GM19463 (cell line): ENCODE results near the gene AMY2A.
"Not testable (repeated sequence)": the region's sequence is repeated elsewhere in the genome, so short reads cannot be mapped to it uniquely, and the experiment has no call there.

Experiments used
- ATAC-seq: cut with Tn5 transposase; IDR thresholded peaks from one replicate; pipeline ENCODE4 v1.9.1; 2021; ENCODE audit warnings: mild to moderate bottlenecking, moderate library complexity; ENCODE audit not compliant: unreplicated experiment

The AMY2A gene

DNA sequence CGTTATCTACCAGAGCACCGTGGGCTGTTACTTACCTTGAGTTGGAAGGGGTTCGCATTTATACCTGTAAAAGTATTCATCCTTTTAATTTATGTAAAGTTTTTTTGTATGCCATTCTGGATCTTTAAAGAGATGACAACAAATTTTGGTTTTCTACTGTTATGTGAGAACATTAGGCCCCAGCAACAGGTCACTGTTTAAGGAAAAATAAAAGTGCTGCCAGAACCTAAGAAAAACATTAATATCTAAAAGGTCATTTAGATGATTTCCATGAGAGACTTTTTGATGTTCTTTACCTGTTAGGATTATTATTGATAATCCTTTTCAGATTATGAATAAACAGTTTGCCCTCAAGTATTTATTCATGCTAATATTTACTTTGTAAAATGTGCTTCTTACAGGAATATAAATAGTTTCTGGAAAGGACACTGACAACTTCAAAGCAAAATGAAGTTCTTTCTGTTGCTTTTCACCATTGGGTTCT, at the start of gene AMY2A:
Gene AMY2A, plus strand, starts transcription at position 434 of the 484 bp plus-strand sequence. Its CDS starts 14 bp downstream, at position 448.
- not testable (repeated sequence) for ATAC-seq

DNA sequence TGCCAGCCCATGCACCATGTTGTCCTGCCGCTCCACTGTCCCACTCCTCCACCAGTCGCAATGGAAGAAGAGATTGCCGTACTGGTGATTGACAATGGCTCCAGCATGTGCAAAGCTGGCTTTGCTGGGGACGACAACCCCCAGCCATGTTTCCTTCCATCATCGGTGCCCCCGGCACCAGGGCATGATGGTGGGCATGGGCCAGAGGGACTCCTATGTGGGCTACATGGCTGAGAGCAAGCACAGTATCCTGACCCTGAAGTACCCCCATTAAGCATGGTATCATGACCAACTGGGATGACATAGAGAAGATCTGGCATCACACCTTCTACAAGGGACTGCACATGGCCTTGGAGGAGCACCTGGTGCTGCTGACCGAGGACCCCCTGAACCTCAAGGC, 47.7 kb upstream of the AMY2A start:
- no peak for ATAC-seq

DNA sequence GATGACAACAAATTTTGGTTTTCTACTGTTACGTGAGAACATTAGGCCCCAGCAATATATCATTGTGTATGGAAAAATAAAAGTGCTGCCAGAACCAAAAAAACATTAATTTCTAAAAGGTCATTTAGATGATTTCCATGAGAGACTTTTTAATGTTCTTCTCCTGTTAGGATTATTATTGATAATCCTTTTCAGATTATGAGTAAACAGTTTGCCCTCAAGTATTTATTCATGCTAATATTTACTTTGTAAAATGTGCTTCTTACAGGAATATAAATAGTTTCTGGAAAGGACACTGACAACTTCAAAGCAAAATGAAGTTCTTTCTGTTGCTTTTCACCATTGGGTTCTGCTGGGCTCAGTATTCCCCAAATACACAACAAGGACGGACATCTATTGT, 45.9 kb upstream of the AMY2A start, which contains the start of gene AMY2B:
Gene AMY2B, plus strand, starts transcription at position 301 of the 400 bp plus-strand sequence. Its CDS starts 14 bp downstream, at position 315.
- ATAC-seq = not testable (repeated sequence)

DNA sequence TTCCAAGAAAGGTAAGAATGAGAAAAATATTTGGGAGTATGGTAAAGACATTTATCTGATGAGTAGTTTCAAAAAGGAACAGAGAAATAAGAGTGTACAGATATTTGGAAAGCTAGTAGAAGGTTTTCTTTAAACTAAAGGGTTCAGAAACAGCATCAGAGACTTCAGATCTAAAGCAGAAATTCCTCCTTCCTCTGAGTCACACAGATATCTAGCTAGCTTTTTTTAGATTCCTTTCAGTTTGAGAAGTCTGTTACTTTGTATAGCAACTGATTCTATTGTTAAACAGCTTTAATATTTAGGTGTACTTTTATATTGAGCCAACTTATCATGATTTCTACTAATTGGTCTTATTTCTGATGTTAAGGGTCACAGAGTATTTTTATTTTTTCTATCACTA, 41.2 kb upstream of the AMY2A start:
- ATAC-seq = no peak

DNA sequence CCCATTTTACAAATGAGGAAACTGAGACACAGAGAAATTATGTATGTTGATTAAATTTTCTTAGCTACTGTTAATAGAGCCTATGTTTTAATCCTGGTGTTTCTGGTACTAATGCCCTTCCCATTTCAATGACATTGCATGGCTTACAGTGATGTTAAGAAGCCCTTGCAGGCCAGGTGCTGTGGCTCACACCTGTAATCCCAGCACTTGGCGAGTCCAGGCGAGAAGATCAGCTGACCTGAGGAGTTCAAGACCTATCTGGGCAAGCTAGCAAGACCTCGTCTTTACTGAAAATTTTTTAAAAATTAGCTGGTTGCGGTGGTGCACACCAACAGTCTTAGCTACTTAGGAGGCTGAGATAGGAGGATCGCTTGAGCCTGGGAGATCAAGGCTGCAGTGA, 40.4 kb upstream of the AMY2A start:
- ATAC-seq = not testable (repeated sequence)

DNA sequence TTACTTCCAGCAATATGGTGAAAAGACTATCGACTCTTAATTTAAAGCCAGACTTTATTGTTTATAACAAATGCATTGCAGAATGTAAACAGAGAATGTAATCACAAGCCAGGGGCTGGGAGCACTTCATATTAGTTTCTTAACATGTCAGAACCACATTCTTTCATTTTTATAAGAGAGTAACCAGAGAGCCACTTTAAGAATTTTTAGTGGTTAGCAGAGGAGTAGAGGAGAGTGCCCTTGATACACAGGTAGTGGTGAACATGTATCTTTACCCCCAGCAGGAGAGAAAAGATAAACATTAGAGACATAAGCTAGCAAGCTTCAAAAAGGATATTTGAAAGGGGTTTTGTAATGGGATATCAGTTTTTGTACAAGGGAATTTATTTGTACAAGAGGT, 34.8 kb upstream of the AMY2A start:
- ATAC-seq = no peak

DNA sequence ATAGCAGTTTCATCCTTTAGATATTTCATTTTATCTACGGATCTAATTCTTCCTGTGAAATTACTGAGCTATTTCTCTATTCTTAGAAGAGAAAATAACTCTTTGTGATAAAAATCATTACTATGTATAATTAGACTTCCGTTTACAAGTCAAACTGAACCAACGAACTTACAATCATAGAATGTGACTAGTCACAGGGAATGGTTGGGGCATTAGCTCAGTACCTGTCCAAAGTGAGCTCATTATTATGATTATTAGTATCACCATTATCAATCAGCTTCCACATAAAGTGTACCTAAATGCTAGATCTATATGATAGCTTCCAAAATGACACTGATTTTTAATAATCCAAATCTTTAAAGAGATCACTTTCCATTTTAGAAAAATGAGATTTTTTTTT, 33.3 kb upstream of the AMY2A start:
- ATAC-seq = no peak

DNA sequence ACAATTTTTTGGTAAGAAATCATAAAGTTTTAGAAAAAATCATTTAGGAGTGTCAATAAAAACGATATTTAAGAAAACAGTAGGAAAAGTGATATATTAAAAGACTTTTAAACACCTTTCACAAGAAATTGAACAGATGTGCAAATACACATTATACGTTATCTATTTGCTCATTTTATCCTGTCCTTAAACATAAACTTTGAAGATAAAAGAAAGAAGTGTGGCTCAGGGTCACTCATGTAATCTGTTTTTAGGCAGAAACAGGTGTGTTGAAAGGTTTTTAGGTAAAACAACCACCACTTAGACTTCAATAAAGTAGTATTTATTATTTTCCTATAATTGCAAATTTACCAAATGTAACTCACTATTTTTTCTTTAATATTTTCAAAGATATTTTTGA, 32.7 kb upstream of the AMY2A start:
- no peak for ATAC-seq

DNA sequence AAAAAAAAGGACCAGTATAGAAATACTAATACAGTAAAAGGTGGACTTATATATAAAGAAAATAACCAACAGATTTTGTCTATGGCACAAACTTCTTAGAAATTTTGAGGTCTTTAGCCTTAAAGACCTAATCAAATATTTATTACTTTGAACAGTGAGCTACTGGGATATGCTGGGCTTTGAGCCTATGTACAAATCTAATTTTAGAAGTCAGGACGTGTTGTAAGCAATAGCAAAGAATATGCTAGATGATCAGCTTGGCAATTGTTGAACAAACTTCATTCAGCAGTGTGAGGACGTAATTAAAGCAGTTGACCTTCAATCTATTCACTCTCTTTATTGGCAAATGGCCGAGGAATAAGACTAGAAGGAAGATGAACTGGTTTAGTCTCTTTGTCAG, 14.5 kb upstream of the AMY2A start:
- ATAC-seq = not testable (repeated sequence)

DNA sequence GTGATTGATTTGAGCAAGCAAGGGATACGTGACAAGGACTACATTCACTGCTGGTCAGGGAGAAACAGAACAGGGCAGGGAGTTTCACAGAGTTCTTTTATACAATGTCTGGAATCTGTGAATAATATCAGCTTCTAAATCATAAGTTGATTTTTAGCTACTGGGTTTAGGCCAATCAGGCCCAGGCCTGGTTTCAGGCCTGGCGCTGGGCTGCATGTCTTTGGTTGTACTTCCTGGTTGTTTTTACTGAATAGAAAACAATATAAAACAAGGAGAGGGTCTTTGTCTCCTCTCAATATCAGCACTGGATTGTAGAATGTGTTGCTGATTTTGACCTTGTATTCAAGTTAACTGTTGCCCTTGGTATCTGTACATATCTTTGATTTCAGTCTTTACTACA, 865 bp upstream of the AMY2A start:
- ATAC-seq = no peak

DNA sequence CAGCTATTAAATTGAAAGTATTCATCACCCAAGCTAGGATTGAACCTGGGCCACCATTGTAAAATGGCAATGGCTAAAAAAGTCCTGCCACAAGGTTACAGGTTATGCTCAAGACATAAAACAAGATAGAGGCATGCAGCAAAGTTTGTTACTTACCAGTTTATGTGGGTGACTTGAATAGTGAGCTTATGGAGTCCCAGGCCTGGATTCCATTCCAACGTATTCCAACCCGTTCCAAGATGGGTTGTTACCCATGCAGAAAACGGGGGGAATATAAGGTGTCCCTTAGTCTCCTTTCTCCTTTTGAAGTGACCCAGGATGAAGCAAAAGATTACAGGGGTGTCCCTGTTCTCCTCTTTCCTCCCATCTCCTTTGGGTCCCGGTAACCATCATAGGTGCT, 10.2 kb downstream of the AMY2A start:
- not testable (repeated sequence) for ATAC-seq

DNA sequence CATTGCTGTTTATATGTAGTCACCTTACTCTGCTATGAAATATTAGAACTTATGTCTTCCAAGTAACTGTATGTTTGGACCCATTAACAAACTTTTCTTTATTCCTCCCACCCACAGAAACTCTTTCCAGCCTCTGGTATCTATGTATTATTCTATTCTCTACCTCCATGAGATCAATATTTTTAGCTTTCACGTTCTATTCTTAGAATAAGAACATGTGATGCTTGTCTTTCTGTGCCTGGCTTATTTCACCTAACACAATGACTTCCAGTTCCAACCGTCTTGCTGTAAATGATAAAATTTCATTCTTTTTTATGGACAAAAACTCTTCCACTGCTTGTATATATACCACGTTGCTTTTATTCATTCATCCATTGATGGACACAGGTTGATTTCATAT, 24.0 kb downstream of the AMY2A start:
- ATAC-seq = not testable (repeated sequence)

DNA sequence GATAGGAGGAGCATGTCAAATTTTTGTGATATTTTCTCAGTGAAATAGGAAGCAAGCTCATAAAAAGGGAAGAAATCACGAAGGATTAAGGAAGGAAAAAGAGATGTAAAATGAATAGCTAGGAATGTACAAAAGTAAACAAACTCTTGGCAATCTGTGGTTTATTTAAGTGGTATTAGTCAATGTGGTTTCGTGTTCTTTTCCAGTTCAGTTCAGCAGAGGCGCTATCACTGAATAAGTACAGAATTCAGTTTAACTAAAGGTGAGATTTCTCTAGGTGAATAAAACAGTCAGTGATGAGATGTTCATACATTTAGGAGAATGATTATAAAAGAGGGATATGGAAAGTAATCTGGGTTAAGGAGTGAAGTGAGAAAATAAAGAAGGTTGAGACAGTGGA, 26.7 kb downstream of the AMY2A start:
- not testable (repeated sequence) for ATAC-seq

DNA sequence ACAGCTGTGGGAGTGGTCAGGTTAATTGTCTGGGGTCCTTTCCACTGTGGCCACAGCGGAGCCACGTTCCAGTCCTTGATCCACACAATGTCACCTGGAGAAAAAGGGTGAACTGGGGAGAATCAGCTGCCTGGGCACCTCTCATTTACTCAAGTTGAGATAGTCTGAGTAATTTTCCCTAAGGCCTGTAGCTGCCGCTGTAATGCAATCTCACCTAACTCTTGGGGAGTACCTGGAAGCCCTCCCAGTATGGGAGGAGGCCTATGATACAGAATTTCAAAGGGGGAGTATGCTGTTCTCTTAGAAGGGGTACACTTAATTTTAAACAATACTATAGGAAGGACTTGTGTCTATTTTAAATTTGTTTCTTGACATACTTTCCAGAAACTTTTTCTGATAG, 33.1 kb downstream of the AMY2A start:
- not testable (repeated sequence) for ATAC-seq

DNA sequence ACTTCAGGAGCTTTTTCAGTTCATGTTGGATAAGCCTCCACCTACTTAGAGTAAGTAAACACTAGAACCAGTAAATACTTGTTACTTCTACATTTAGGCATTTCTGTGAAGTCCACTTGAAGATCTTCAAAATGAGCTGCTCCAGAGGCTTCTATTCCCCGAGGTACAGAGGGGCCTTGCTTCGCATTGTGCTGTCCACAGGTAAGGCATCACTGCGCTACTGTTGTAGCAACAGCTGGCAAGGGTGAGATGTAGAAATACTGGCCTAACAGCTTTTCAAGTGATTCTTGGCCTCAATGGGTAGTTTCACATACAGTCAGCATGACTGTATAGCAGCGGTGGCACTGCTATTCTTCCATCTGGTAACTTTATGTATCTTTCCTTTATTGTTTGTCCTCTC, 33.7 kb downstream of the AMY2A start:
- ATAC-seq = not testable (repeated sequence)

DNA sequence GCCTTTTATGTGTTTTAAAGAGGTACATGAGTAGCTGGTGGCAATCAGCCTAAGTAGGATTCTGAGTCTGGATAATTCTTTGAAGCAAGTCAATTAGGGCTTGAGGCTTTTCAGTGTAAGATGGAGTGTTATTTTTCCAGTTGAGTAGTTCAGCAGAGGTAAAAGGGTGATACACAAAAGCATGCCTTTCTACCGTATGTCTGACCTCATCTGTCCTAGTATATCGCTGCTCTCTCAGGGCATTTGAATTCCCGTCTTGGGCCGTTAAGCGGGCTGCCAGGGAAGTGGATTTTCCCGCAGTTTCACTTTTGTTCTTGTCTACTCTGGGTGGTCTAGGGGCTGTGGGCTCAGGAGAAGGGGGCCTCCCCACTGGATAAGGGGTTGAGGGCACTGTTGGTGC, 36.9 kb downstream of the AMY2A start:
- not testable (repeated sequence) for ATAC-seq

DNA sequence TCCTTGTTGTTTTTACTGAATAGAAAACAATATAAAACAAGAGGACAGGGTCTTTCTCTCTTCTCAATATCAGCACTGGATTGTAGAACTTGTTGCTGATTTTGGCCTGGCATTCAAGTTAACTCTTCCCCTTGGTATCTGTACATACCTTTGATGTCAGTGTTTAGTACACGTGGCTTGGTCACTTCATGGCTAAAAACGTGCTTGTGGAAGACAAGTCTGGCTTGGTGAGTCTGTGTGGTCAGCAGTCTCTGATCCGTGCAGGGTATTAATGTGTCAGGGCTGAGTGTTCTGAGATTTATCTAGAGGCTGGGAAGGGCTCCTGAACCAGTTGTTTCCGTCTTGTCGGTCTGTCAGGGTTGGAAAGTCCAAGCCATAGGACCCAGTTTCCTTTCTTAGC, 38.2 kb downstream of the AMY2A start, which contains the start of gene AMY1A:
Gene AMY1A, plus strand, starts transcription at position 301 of the 400 bp plus-strand sequence. CDS start 571 bp downstream, outside the sequence.
- ATAC-seq = not testable (repeated sequence)
